Stimulated activated memory B cell treated with anti-CD40 and anti-IgM and Interleukin-4, amounts not matched to agents 10 μg/mL and 1 μg/mL and 100 μg/mL, for 72 hours (primary cell): ENCODE results near the gene TIGD3.

Experiments used
- ATAC-seq: fragments of 150-1000 bp; cut with Tn5 transposase; 2 replicates; pipeline ENCODE4 v1.10.0; 2021
- H3K27ac Mint-ChIP-seq: one replicate; pipeline ENCODE4 v1.8.0; 2022; ENCODE audit warnings: mild to moderate bottlenecking, mixed read lengths
- H3K27me3 Mint-ChIP-seq: one replicate; pipeline ENCODE4 v1.8.0; 2022; ENCODE audit warnings: mixed read lengths
- H3K36me3 Mint-ChIP-seq: one replicate; pipeline ENCODE4 v1.8.0; 2022; ENCODE audit warnings: mixed read lengths
- H3K4me1 Mint-ChIP-seq: one replicate; pipeline ENCODE4 v1.8.0; 2022; ENCODE audit warnings: mixed read lengths
- H3K4me3 Mint-ChIP-seq: one replicate; pipeline ENCODE4 v1.8.0; 2022; ENCODE audit warnings: mild to moderate bottlenecking, moderate library complexity, mixed read lengths
- H3K9me3 Mint-ChIP-seq: one replicate; pipeline ENCODE4 v1.8.0; 2022; ENCODE audit warnings: mixed read lengths

TIGD3 gene, protein sequence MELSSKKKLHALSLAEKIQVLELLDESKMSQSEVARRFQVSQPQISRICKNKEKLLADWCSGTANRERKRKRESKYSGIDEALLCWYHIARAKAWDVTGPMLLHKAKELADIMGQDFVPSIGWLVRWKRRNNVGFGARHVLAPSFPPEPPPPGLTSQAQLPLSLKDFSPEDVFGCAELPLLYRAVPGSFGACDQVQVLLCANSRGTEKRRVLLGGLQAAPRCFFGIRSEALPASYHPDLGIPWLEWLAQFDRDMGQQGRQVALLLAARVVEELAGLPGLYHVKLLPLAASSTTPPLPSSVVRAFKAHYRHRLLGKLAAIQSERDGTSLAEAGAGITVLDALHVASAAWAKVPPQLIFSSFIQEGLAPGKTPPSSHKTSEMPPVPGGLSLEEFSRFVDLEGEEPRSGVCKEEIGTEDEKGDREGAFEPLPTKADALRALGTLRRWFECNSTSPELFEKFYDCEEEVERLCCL

GRCh38 chr11:65354265-65355012, at the start of gene TIGD3:
TIGD3 (plus strand) TSS chr11:65354751; CDS start chr11:65355809, 1,058 bp downstream.
- ATAC-seq = peak; percentile 98
- Mint-ChIP-seq H3K4me1 (peaks cover 29% of the 10 kb centered on the region), H3K36me3 (peaks cover 15% of the 10 kb centered on the region), H3K27me3 (no peaks in the 10 kb centered on the region), H3K27ac (peak within 1 kb of the TSS; percentile 87), H3K4me3 (peak within 1 kb of the TSS; percentile 94), H3K9me3 (no peaks in the 10 kb centered on the region)

GRCh38 chr11:65305501-65306268, 48.9 kb upstream of the TIGD3 start:
- no peak for ATAC-seq
- Mint-ChIP-seq H3K27me3 (no peaks in the 10 kb centered on the region), H3K9me3 (no peaks in the 10 kb centered on the region), H3K27ac (no peak overlapping the region), H3K36me3 (peaks cover 23% of the 10 kb centered on the region), H3K4me1 (peaks cover 8% of the 10 kb centered on the region), H3K4me3 (no peak overlapping the region)

GRCh38 chr11:65307298-65308229, 47.0 kb upstream of the TIGD3 start:
- no peak for ATAC-seq
- Mint-ChIP-seq H3K36me3 (peaks cover 18% of the 10 kb centered on the region), H3K9me3 (no peaks in the 10 kb centered on the region), H3K27me3 (no peaks in the 10 kb centered on the region), H3K4me3 (no peak overlapping the region), H3K4me1 (peaks cover 8% of the 10 kb centered on the region), H3K27ac (no peak overlapping the region)

DNA sequence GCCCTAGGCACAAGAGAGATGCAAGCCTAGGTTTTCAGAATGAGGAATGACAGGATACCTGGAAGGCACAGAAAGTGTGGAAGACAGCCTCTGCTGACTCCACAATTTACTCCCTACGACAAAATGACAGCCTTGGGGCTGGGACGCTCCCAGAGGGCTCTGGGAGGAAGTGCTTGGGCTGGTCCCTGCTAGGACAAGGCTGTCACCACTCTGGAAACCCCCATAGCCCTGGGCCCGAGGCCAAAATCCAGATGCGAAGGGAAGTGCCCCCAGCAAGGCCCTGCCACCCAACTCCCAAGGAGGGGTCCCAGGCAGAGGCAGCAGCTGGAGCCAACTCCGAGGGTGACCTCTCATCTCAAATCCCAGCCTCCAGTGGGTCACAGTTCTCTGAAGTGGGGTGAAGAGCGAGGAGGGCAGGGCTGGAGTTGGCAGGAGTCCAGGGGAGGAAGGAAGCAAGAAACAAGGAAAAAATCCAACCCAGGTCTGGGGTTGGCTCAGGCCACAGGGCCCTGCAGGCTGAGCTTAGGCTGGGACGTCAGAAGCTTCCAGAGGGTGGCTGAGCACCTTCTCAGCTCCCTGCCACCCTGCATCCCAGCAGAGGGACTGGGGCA, 46.2 kb upstream of the TIGD3 start:
- Mint-ChIP-seq H3K9me3 (no peaks in the 10 kb centered on the region), H3K4me3 (no peak overlapping the region), H3K27me3 (peaks cover 6% of the 10 kb centered on the region), H3K4me1 (peaks cover 8% of the 10 kb centered on the region), H3K36me3 (peaks cover 18% of the 10 kb centered on the region), H3K27ac (no peak overlapping the region)
- peak; percentile 22 for ATAC-seq

DNA sequence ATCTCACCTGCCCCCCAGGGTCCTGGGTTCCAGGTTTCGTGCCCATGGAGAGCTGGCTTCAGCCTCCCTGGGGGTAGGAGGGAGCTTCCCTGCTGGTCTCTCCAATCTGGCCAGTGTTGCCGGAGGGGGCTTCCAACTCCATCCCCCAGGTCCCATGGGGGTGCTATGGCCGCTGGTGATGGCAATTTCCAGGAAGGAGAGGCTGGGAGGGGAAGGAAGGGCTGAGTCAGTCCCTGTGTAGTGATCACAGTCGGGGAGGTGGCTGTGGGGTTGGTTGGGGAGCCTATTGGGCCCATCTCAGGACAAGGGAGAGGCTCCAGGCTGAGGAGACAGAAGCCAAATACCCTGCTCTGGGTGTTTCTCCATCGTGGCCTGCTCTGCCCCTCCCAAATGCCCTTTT, 45.5 kb upstream of the TIGD3 start:
- no peak for ATAC-seq
- no peak overlapping the region for H3K4me3 Mint-ChIP-seq
- H3K9me3 Mint-ChIP-seq = no peaks in the 10 kb centered on the region
- peaks cover 12% of the 10 kb centered on the region for H3K36me3 Mint-ChIP-seq
- H3K4me1 Mint-ChIP-seq = peaks cover 12% of the 10 kb centered on the region
- H3K27ac Mint-ChIP-seq = no peak overlapping the region
- H3K27me3 Mint-ChIP-seq = peaks cover 12% of the 10 kb centered on the region

- Mint-ChIP-seq H3K27me3 (peaks cover 18% of the 10 kb centered on the region), H3K9me3 (no peaks in the 10 kb centered on the region)
- ATAC-seq = no peak
Measured at GRCh38 chr11:65310215-65310614, 44.3 kb upstream of the TIGD3 start.

GRCh38 chr11:65310736-65311135, 43.8 kb upstream of the TIGD3 start:
- no peaks in the 10 kb centered on the region for H3K9me3 Mint-ChIP-seq
- H3K27ac Mint-ChIP-seq = no peak overlapping the region
- H3K4me3 Mint-ChIP-seq = no peak overlapping the region
- no peak for ATAC-seq
- H3K36me3 Mint-ChIP-seq = no peaks in the 10 kb centered on the region
- peaks cover 18% of the 10 kb centered on the region for H3K27me3 Mint-ChIP-seq
- peaks cover 18% of the 10 kb centered on the region for H3K4me1 Mint-ChIP-seq

More at GRCh38 chr11:65310215-65310614, 44.3 kb upstream of the TIGD3 start:
- Mint-ChIP-seq H3K36me3 (peaks cover under 1% of the 10 kb centered on the region), H3K27ac (no peak overlapping the region), H3K4me1 (peaks cover 16% of the 10 kb centered on the region), H3K4me3 (no peak overlapping the region)

DNA sequence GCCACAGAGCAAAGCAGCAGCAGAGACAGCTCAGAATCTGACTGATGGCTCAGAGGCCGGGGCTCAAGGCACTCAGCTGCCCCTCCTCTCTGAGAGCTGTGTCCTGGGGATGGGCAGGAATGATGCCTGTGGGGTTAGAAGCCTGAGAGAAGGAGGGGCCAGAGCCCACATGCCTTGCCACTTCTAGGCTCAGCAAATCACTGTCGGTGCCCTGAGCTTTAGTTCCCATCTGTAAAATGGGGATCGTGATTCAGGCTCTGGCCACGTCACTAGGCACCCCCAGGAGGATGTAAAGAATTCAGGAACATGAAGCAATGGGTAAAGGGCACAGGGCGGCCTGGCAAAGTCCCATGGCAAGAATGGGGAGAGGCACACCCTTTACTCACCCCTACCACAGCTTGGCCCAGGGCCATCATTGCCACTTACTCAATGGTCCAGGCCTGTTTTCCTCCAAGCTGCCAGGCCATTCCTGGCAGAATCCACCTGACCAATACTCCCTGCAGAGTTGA, 43.3 kb upstream of the TIGD3 start:
- ATAC-seq = no peak
- Mint-ChIP-seq H3K4me1 (peaks cover 23% of the 10 kb centered on the region), H3K27me3 (peaks cover 18% of the 10 kb centered on the region), H3K36me3 (no peaks in the 10 kb centered on the region), H3K9me3 (no peaks in the 10 kb centered on the region), H3K4me3 (no peak overlapping the region), H3K27ac (no peak overlapping the region)

- peaks cover 16% of the 10 kb centered on the region for H3K4me1 Mint-ChIP-seq
- ATAC-seq = peak; percentile 95
- H3K27ac Mint-ChIP-seq = no peak within 1 kb of the TSS
- H3K4me3 Mint-ChIP-seq = peak within 1 kb of the TSS; percentile 80
- no peaks in the 10 kb centered on the region for H3K9me3 Mint-ChIP-seq
- peaks cover 18% of the 10 kb centered on the region for H3K27me3 Mint-ChIP-seq
- no peaks in the 10 kb centered on the region for H3K36me3 Mint-ChIP-seq
Measured at GRCh38 chr11:65314501-65315203, 39.9 kb upstream of the TIGD3 start, which contains the start of gene CDC42EP2. CDC42EP2 (plus strand) TSS chr11:65314866; CDS start chr11:65320899, 6,033 bp downstream.

DNA sequence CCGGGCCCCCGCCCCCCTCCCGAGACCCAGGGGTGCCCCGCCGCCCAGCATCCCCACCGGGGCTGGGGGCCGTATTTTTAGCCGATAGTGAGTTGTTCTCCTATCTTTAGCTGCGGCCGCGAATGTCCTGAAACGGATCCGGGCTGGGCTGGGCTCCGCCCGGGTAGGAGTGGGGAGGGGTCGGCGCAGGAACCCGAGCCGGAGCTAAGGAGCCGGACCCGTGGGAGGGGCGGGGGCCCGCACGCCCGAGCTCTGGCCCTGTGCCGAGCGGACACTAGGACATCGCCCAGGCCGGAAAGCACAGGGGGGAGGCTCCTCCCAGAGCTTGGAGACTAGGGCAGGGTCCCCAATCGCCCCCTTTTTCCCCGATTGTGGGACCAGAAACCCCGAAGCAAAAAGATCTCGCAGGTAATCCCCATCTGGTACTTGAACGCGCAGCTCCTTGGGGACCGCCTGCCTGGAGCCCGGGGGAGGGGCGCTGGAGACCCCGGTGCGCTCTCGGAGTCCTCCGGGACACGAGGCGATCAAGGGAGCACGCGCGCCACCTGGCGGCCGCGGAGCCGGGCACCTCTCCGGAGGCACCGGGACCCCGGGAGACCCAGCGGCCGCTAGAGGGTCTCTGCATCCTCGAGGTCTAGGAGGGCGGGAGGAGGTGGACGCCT, 39.2 kb upstream of the TIGD3 start:
- peaks cover 18% of the 10 kb centered on the region for H3K27me3 Mint-ChIP-seq
- peak; percentile 81 for ATAC-seq
- peak overlapping the region; percentile 80 for H3K4me3 Mint-ChIP-seq
- H3K4me1 Mint-ChIP-seq = peaks cover 16% of the 10 kb centered on the region
- H3K9me3 Mint-ChIP-seq = no peaks in the 10 kb centered on the region
- H3K36me3 Mint-ChIP-seq = no peaks in the 10 kb centered on the region
- no peak overlapping the region for H3K27ac Mint-ChIP-seq

- Mint-ChIP-seq H3K36me3 (no peaks in the 10 kb centered on the region), H3K9me3 (no peaks in the 10 kb centered on the region), H3K27ac (no peak overlapping the region), H3K4me3 (peak overlapping the region; percentile 80), H3K4me1 (peaks cover 16% of the 10 kb centered on the region), H3K27me3 (peaks cover 18% of the 10 kb centered on the region)
- ATAC-seq = no peak
Measured at GRCh38 chr11:65315866-65316226, 38.7 kb upstream of the TIGD3 start.

DNA sequence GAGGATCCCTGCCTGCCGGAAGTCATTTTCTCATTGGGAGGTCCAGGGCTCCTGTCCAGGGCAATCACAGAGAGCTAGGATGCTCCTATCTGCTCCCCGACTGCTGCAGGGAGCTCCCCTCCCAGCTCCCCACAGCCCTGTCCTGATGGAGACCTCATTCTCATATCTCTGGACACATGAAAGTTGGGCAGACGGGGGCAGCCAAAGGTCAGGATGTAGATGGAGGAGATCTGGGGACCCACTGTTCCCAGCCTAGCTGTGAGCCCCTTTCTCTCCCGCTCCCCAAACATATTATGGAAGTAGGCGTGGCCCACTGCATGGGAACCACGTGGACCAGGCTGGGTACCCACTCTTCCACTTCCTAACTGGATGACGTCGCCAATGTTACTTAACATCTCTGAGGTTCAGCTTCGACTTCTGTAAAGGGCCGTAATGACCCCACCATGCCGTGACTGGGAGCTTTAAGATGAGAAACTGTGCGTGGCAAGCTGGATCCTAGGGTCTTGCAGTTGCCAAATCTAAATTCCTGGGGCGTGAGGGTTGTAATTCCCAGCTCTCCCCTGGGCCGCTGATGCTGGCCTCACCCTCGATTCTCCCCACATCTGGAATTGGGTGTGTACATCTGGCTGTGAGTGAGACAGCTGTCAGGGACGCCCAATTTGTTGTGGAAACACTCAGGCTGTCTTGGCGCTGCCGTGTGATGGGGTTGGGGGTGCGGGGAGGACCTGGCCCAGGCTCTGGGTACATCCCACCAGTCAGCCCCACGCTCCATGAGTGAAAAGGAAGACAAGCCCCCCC, 38.1 kb upstream of the TIGD3 start:
- Mint-ChIP-seq H3K4me3 (peak overlapping the region; percentile 80), H3K9me3 (no peaks in the 10 kb centered on the region), H3K27ac (no peak overlapping the region), H3K36me3 (no peaks in the 10 kb centered on the region), H3K27me3 (peaks cover 24% of the 10 kb centered on the region), H3K4me1 (peaks cover 16% of the 10 kb centered on the region)
- no peak for ATAC-seq
